DND-41 (cell line): Measurements from ENCODE around the gene OST4.

Experiments used
- ATAC-seq: fragments of 200-7000 bp; cut with Tn5 transposase; 3 replicates; pipeline ENCODE4 v1.9.1; 2021; ENCODE audit warnings: low read depth; ENCODE audit not compliant: insufficient read depth
- DNase-seq: peaks from one replicate; pipeline ENCODE4 v3.0.0-alpha.2; 2020
- H2AFZ ChIP-seq: 2 replicates; pipeline ENCODE4 v1.6.0; 2012; ENCODE audit warnings: low read depth, low read length
- H3K27ac ChIP-seq: 2 replicates; pipeline ENCODE4 v1.5.1; 2012; ENCODE audit warnings: low read length, inconsistent platforms
- H3K27me3 ChIP-seq: fragments of 200-600 bp; sonication (generic); 2 replicates; pipeline ENCODE4 v1.6.0; 2012; ENCODE audit warnings: low read length, mild to moderate bottlenecking, inconsistent platforms; ENCODE audit not compliant: insufficient read depth, poor library complexity
- H3K36me3 ChIP-seq: 2 replicates; pipeline ENCODE4 v1.5.1; 2012; ENCODE audit warnings: low read length, inconsistent platforms; ENCODE audit not compliant: insufficient read depth
- H3K4me1 ChIP-seq: 2 replicates; pipeline ENCODE4 v1.5.1; 2012; ENCODE audit warnings: mild to moderate bottlenecking, low read length; ENCODE audit not compliant: insufficient read depth
- H3K4me2 ChIP-seq: 2 replicates; pipeline ENCODE4 v1.6.0; 2012; ENCODE audit warnings: mild to moderate bottlenecking, moderate library complexity, low read length, inconsistent platforms; ENCODE audit not compliant: insufficient read depth
- H3K4me3 ChIP-seq, 2 experiments: fragments of 200-600 bp in 1 of 2; shearing (Covaris generic) in 1 of 2; 2 replicates each; pipeline ENCODE4 v1.5.1; 2012 to 2016; ENCODE audit warnings: inconsistent platforms in 2 of 2, low read length in 2 of 2, mild to moderate bottlenecking in 2 of 2, low read depth in 1 of 2, moderate library complexity in 1 of 2
- H3K79me2 ChIP-seq: 2 replicates; pipeline ENCODE4 v1.6.0; 2012; ENCODE audit warnings: low read length, inconsistent platforms; ENCODE audit not compliant: insufficient read depth
- H3K9ac ChIP-seq: 2 replicates; pipeline ENCODE4 v1.6.0; 2012; ENCODE audit warnings: low read depth, mild to moderate bottlenecking, inconsistent platforms, low read length, moderate library complexity
- H3K9me3 ChIP-seq: 2 replicates; pipeline ENCODE4 v1.5.1; 2012; ENCODE audit warnings: low read length, moderate library complexity, mild to moderate bottlenecking, inconsistent platforms; ENCODE audit not compliant: insufficient read depth, severe bottlenecking
- H4K20me1 ChIP-seq: 2 replicates; pipeline ENCODE4 v1.6.0; 2012; ENCODE audit warnings: low read length; ENCODE audit not compliant: insufficient read depth
- CTCF ChIP-seq: IDR thresholded peaks from 2 replicates; pipeline ENCODE4 v1.5.1; 2012; ENCODE audit warnings: borderline replicate concordance, low read length, moderate library complexity, mild to moderate bottlenecking; ENCODE audit not compliant: poor library complexity, severe bottlenecking; ENCODE audit errors: extremely low read depth
- EZH2 ChIP-seq: IDR thresholded peaks from 3 replicates; pipeline ENCODE4 v1.6.1; 2012; ENCODE audit warnings: borderline replicate concordance, low read depth, mild to moderate bottlenecking, moderate library complexity, low read length, inconsistent platforms; ENCODE audit not compliant: severe bottlenecking

OST4 gene

GRCh38 chr2:27108221-27108620 lies 36.8 kb upstream of the OST4 start:
- H3K27ac ChIP-seq, result no peak overlapping the region
- no peaks in the 10 kb centered on the region for H3K9me3 ChIP-seq
- H3K4me1 ChIP-seq, result peaks cover 20% of the 10 kb centered on the region
- H4K20me1 ChIP-seq, result no peaks in the 10 kb centered on the region
- TF ChIP-seq EZH2, result no peak
- no peak for TF ChIP-seq CTCF
- no peaks in the 10 kb centered on the region for H3K79me2 ChIP-seq
- no peak overlapping the region for H3K4me3 ChIP-seq
- H2AFZ ChIP-seq, result no peak overlapping the region
- H3K9ac ChIP-seq, result no peak overlapping the region
- DNase-seq, result no peak
- no peaks in the 10 kb centered on the region for H3K27me3 ChIP-seq
- H3K4me2 ChIP-seq, result no peak overlapping the region
- no peak for ATAC-seq
- H3K36me3 ChIP-seq, result no peaks in the 10 kb centered on the region

GRCh38 chr2:27105981-27106380 lies 34.5 kb upstream of the OST4 start:
- TF ChIP-seq CTCF (no peak), EZH2 (no peak)
- ATAC-seq (no peak), DNase-seq (no peak)
- Histone ChIP-seq H3K36me3 (no peaks in the 10 kb centered on the region), H3K27me3 (no peaks in the 10 kb centered on the region), H3K9me3 (no peaks in the 10 kb centered on the region), H4K20me1 (no peaks in the 10 kb centered on the region), H3K27ac (no peak overlapping the region), H3K4me2 (no peak overlapping the region), H3K9ac (no peak overlapping the region), H3K4me1 (peaks cover 12% of the 10 kb centered on the region), H3K4me3 (no peak overlapping the region), H2AFZ (no peak overlapping the region), H3K79me2 (no peaks in the 10 kb centered on the region)

- H3K4me1 ChIP-seq, result no peaks in the 10 kb centered on the region
- no peaks in the 10 kb centered on the region for H3K27me3 ChIP-seq
- H3K36me3 ChIP-seq, result 0 out of 2 replicates have a peak, but pooled peaks cover 4% of the 10 kb centered on the region
- H3K4me2 ChIP-seq, result no peak overlapping the region
- no peak overlapping the region for H3K27ac ChIP-seq
- H4K20me1 ChIP-seq, result 0 out of 2 replicates have a peak, but pooled peaks cover 3% of the 10 kb centered on the region
- no peak overlapping the region for H3K4me3 ChIP-seq
- H3K79me2 ChIP-seq, result no peaks in the 10 kb centered on the region
- TF ChIP-seq EZH2 (no peak), CTCF (no peak)
- H3K9me3 ChIP-seq, result no peaks in the 10 kb centered on the region
- no peak overlapping the region for H3K9ac ChIP-seq
- no peak overlapping the region for H2AFZ ChIP-seq
- DNase-seq (no peak), ATAC-seq (no peak)
Measured at GRCh38 chr2:27102329-27102728, 30.9 kb upstream of the OST4 start.

- H3K4me1 ChIP-seq, result no peaks in the 10 kb centered on the region
- no peak overlapping the region for H3K9ac ChIP-seq
- no peak for DNase-seq
- no peaks in the 10 kb centered on the region for H3K79me2 ChIP-seq
- H3K9me3 ChIP-seq, result no peaks in the 10 kb centered on the region
- no peak overlapping the region for H2AFZ ChIP-seq
- no peak overlapping the region for H3K4me2 ChIP-seq
- TF ChIP-seq CTCF (no peak), EZH2 (no peak)
- no peak overlapping the region for H3K27ac ChIP-seq
- no peaks in the 10 kb centered on the region for H3K27me3 ChIP-seq
- 0 out of 2 replicates have a peak, but pooled peaks cover 4% of the 10 kb centered on the region for H3K36me3 ChIP-seq
- 0 out of 2 replicates have a peak, but pooled peaks cover 3% of the 10 kb centered on the region for H4K20me1 ChIP-seq
- no peak overlapping the region for H3K4me3 ChIP-seq
- no peak for ATAC-seq
Measured at GRCh38 chr2:27100036-27100435, 28.6 kb upstream of the OST4 start.
